ENCODE measurements around the gene HEG1. TPM values are rescaled to one million over a fixed set of nuclear protein-coding genes. Genes with fewer than 3 reads are reported as not detected.

HEG1 gene
- total RNA-seq, 1 donor from 2014 or later, result 69.6 TPM

- Mint-ChIP-seq H3K9me3 (ENCODE audit: low read depth) (peaks cover 6% of the 10 kb centered on the region), H3K4me3 (ENCODE audit: unreplicated experiment) (no peak overlapping the region), H3K27me3 (ENCODE audit: low read depth) (no peaks in the 10 kb centered on the region), H3K36me3 (ENCODE audit: low read depth) (no peaks in the 10 kb centered on the region), H3K4me1 (ENCODE audit: low read depth) (no peaks in the 10 kb centered on the region), H3K27ac (ENCODE audit: unreplicated experiment) (no peak overlapping the region)
- no peak for TF ChIP-seq CTCF (IDR thresholded peaks at IDR 0.05)
- DNase-seq (ENCODE audit: low spot score), result no peak
Observed at GRCh38 chr3:124951511-124952281, 104.1 kb downstream of the HEG1 start.

DNA sequence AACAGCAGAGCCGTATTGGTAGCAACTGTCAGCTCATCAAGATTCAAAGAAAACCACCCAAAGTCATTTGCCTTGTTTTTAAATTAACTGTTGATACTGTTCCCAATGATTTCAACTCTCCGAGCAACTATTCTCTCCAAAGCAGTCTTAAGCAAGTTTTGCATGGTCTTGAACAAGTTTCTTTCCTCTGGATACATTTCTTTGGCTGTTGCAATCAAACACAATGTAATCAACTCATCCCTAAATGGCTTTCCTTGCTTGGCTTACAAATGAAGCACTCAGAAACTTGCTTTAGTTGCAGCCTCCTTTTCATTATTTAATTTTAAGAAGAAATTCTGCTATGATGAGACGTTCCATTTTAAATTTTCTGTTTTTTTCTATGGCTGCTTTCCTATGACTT lies 105.8 kb downstream of the HEG1 start:
- no peak overlapping the region for H3K4me3 Mint-ChIP-seq (ENCODE audit: unreplicated experiment)
- no peak overlapping the region for H3K27ac Mint-ChIP-seq (ENCODE audit: unreplicated experiment)
- no peaks in the 10 kb centered on the region for H3K4me1 Mint-ChIP-seq (ENCODE audit: low read depth)
- no peaks in the 10 kb centered on the region for H3K36me3 Mint-ChIP-seq (ENCODE audit: low read depth)
- no peak for TF ChIP-seq CTCF (IDR thresholded peaks at IDR 0.05)
- peaks cover 1% of the 10 kb centered on the region for H3K9me3 Mint-ChIP-seq (ENCODE audit: low read depth)
- DNase-seq (ENCODE audit: low spot score), result no peak
- no peaks in the 10 kb centered on the region for H3K27me3 Mint-ChIP-seq (ENCODE audit: low read depth)

- Mint-ChIP-seq H3K4me1 (ENCODE audit: low read depth) (no peaks in the 10 kb centered on the region), H3K9me3 (ENCODE audit: low read depth) (no peaks in the 10 kb centered on the region), H3K36me3 (ENCODE audit: low read depth) (no peaks in the 10 kb centered on the region), H3K27ac (ENCODE audit: unreplicated experiment) (no peak overlapping the region), H3K4me3 (ENCODE audit: unreplicated experiment) (no peak overlapping the region), H3K27me3 (ENCODE audit: low read depth) (no peaks in the 10 kb centered on the region)
- no peak for DNase-seq (ENCODE audit: low spot score)
- no peak for TF ChIP-seq CTCF (IDR thresholded peaks at IDR 0.05)
Observed at GRCh38 chr3:124942613-124943012, 113.2 kb downstream of the HEG1 start.

DNA sequence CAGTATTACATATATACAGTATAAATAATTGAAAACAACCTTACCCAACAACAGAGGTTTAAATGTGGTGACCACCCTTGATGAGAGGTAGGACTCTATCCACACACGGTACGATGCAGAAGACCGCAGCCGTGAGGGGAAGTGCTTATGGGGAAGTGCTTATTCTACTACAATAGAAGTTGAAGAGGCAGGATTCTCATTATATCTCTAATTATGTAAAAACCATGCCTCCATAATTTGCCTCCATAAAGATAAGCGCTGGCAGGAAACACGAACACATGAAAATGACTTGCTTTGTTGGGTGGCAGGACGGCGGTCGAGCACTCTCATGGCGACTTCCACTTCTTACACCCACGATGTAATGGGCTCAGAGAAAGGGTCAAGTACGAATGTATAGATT lies 114.0 kb downstream of the HEG1 start:
- peaks cover 4% of the 10 kb centered on the region for H3K9me3 Mint-ChIP-seq (ENCODE audit: low read depth)
- no peak for TF ChIP-seq CTCF (IDR thresholded peaks at IDR 0.05)
- H3K4me1 Mint-ChIP-seq (ENCODE audit: low read depth), result no peaks in the 10 kb centered on the region
- DNase-seq (ENCODE audit: low spot score), result no peak
- no peak overlapping the region for H3K4me3 Mint-ChIP-seq (ENCODE audit: unreplicated experiment)
- H3K27me3 Mint-ChIP-seq (ENCODE audit: low read depth), result no peaks in the 10 kb centered on the region
- H3K36me3 Mint-ChIP-seq (ENCODE audit: low read depth), result no peaks in the 10 kb centered on the region
- H3K27ac Mint-ChIP-seq (ENCODE audit: unreplicated experiment), result no peak overlapping the region

DNA sequence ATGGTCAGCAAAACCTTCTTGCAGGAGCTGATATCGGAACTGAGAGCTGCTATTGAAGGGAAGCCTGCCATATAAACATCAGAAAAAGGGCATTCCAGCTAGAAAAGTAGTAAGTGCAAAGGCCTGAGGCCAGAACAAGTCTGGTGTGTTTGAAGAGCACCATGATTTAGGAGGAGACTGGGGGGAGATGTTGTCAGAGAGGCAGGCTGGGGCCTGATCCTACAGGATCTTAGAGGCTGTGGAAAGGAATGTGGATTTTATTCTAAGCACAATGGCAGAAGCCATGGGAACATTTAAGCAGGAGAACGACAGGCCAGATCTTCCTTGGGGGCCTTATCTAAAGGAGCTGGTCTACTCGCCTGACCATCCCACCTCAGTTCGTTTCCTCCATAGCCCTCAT lies 116.1 kb downstream of the HEG1 start:
- Mint-ChIP-seq H3K27ac (ENCODE audit: unreplicated experiment) (no peak overlapping the region), H3K27me3 (ENCODE audit: low read depth) (no peaks in the 10 kb centered on the region), H3K4me1 (ENCODE audit: low read depth) (no peaks in the 10 kb centered on the region), H3K36me3 (ENCODE audit: low read depth) (no peaks in the 10 kb centered on the region), H3K4me3 (ENCODE audit: unreplicated experiment) (no peak overlapping the region), H3K9me3 (ENCODE audit: low read depth) (peaks cover 4% of the 10 kb centered on the region)
- no peak for DNase-seq (ENCODE audit: low spot score)
- TF ChIP-seq CTCF (IDR thresholded peaks at IDR 0.05), result no peak
